ENCODE measurements around the gene SMOC2. TPM values are rescaled to one million over a fixed set of nuclear protein-coding genes. Genes with fewer than 3 reads are reported as not detected.

SMOC2 gene
- polyA plus RNA-seq, 1 donor (not counting 4 experiments of a cell fraction or from before 2014, with no cell fraction given), result 1.1 TPM

- no peaks in the 10 kb centered on the region for H3K36me3 ChIP-seq (ENCODE audit: control insufficient read depth in 2 of 2, extremely low read depth in 1 of 2, insufficient read depth in 2 of 2, low read length in 2 of 2)
- no peaks in the 10 kb centered on the region for H3K4me1 ChIP-seq (ENCODE audit: control insufficient read depth, extremely low read depth, insufficient read depth, low read length)
- H4K20me1 ChIP-seq (ENCODE audit: control insufficient read depth, extremely low read depth, insufficient read depth, low read length), result no peaks in the 10 kb centered on the region
- no peaks in the 10 kb centered on the region for H3K27me3 ChIP-seq (ENCODE audit: control insufficient read depth, extremely low read depth, insufficient read depth, low read length)
- H2AFZ ChIP-seq (ENCODE audit: control insufficient read depth, low read length), result no peak overlapping the region
- H3K27ac ChIP-seq (ENCODE audit: control insufficient read depth, insufficient read depth, low read length), result no peak overlapping the region
- no peak for FAIRE-seq
- no peak overlapping the region for H3K4me3 ChIP-seq (ENCODE audit: control insufficient read depth in 2 of 3, extremely low read depth in 1 of 3, insufficient read depth in 2 of 3, low read depth in 1 of 3, low read length in 3 of 3)
- DNase-seq (ENCODE audit: low read depth, low spot score), result no peak
- no peak overlapping the region for H3K9ac ChIP-seq (ENCODE audit: control insufficient read depth, extremely low read depth, insufficient read depth, low read length)
- H3K9me1 ChIP-seq (ENCODE audit: control insufficient read depth, extremely low read depth, insufficient read depth, low read length), result no peaks in the 10 kb centered on the region
- dilution Hi-C loops (cut with MboI; ENCODE audit: extremely low pct_ligation_motif_present, low sequenced_read_pairs), result no loop called here
- no peak overlapping the region for H3K4me2 ChIP-seq (ENCODE audit: control insufficient read depth, extremely low read depth, insufficient read depth, low read depth, low read length)
- no peaks in the 10 kb centered on the region for H3K9me3 ChIP-seq (ENCODE audit: control insufficient read depth, low read depth, low read length)
- TF ChIP-seq CTCF (optimal IDR thresholded peaks at IDR 0.05 in 1 of 3, IDR thresholded peaks at IDR 0.05 in 1 of 3, conservative IDR thresholded peaks at IDR 0.05 in 1 of 3; ENCODE audit: extremely low read depth in 1 of 3, insufficient read depth in 2 of 3, low read length in 3 of 3) (no peak), EZH2 (IDR thresholded peaks at IDR 0.05; ENCODE audit: low read length) (no peak)
- no peaks in the 10 kb centered on the region for H3K79me2 ChIP-seq (ENCODE audit: control insufficient read depth, insufficient read depth, low read length)
Observed at GRCh38 chr6:168597471-168597875, 156.5 kb downstream of the SMOC2 start.

GRCh38 chr6:168598251-168599117 is 157.5 kb downstream of the SMOC2 start:
- Histone ChIP-seq H3K9me3 (ENCODE audit: control insufficient read depth, low read depth, low read length) (no peaks in the 10 kb centered on the region), H3K27ac (ENCODE audit: control insufficient read depth, insufficient read depth, low read length) (no peak overlapping the region), H3K9me1 (ENCODE audit: control insufficient read depth, extremely low read depth, insufficient read depth, low read length) (no peaks in the 10 kb centered on the region), H3K4me2 (ENCODE audit: control insufficient read depth, extremely low read depth, insufficient read depth, low read depth, low read length) (no peak overlapping the region), H2AFZ (ENCODE audit: control insufficient read depth, low read length) (no peak overlapping the region), H3K79me2 (ENCODE audit: control insufficient read depth, insufficient read depth, low read length) (no peaks in the 10 kb centered on the region), H3K9ac (ENCODE audit: control insufficient read depth, extremely low read depth, insufficient read depth, low read length) (no peak overlapping the region), H3K27me3 (ENCODE audit: control insufficient read depth, extremely low read depth, insufficient read depth, low read length) (no peaks in the 10 kb centered on the region), H3K4me1 (ENCODE audit: control insufficient read depth, extremely low read depth, insufficient read depth, low read length) (no peaks in the 10 kb centered on the region), H4K20me1 (ENCODE audit: control insufficient read depth, extremely low read depth, insufficient read depth, low read length) (no peaks in the 10 kb centered on the region), H3K4me3 (ENCODE audit: control insufficient read depth in 2 of 3, extremely low read depth in 1 of 3, insufficient read depth in 2 of 3, low read depth in 1 of 3, low read length in 3 of 3) (no peak overlapping the region), H3K36me3 (ENCODE audit: control insufficient read depth in 2 of 2, extremely low read depth in 1 of 2, insufficient read depth in 2 of 2, low read length in 2 of 2) (no peaks in the 10 kb centered on the region)
- FAIRE-seq (no peak), DNase-seq (ENCODE audit: low read depth, low spot score) (no peak)
- no peak for TF ChIP-seq EZH2 (IDR thresholded peaks at IDR 0.05; ENCODE audit: low read length)
- dilution Hi-C loops (cut with MboI; ENCODE audit: extremely low pct_ligation_motif_present, low sequenced_read_pairs), result no loop called here
